GM19438 (cell line): ENCODE data around the gene ST6GAL2.

Experiments
- ATAC-seq: cut with Tn5 transposase; IDR thresholded peaks from one replicate; pipeline ENCODE4 v1.9.1; 2021; ENCODE audit warnings: low read depth; ENCODE audit not compliant: unreplicated experiment

The ST6GAL2 gene

DNA sequence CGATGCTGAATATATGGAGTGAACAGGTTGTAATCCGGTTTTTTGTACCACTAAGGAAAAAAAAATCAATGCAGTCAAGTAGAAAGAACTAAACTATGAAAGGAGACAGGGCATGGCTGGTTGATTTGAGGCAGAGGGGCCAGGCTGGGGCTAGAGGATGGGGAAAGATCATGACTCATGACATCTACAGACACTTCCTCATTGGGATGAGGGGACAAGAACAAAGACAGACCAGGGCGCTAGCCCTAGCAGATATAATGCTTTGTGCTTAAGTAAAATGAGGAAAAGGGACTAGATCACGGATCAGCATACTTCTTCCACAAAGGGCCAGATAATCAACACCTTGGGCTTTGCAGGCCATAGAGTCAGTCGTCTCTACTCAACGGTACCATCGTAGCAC, 55.8 kb downstream of the ST6GAL2 start:
- no peak for ATAC-seq

DNA sequence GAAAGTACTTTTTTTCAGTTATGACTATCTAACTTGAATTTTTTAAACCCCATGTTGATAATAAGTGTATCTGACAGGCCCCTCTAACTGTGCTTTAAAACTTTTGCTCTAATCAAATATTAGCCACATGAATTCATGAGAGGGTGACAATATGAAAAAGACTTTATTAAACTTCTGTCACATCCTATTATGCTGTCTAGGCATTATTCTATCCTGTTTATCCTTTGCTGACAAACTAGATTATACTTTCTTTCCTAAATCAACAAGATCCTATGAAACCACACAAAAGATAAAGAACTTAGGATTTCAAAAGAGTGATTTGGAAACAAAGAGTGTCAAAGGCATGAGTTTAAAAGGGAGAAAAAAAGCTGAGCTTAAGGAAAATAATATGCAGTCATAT, 57.8 kb downstream of the ST6GAL2 start:
- ATAC-seq, result no peak

DNA sequence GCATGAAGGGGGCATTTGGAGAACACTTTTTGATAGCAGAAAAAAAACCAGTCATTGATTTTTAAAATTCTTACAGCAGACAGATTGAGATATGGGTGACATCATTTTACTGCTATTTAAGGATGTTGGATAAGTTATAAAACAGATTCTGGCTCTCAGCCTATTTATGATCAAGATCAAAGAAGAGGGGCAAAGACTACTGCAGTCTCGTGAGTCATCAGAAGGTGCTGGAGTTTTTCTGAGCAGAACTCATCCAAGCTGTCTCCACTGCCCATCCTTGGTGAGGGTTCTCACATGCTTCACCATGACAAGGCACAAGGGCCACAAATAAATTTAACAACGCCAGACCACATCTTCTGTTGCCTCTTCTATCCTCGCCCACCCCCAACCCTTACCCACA, 58.8 kb downstream of the ST6GAL2 start:
- no peak for ATAC-seq

DNA sequence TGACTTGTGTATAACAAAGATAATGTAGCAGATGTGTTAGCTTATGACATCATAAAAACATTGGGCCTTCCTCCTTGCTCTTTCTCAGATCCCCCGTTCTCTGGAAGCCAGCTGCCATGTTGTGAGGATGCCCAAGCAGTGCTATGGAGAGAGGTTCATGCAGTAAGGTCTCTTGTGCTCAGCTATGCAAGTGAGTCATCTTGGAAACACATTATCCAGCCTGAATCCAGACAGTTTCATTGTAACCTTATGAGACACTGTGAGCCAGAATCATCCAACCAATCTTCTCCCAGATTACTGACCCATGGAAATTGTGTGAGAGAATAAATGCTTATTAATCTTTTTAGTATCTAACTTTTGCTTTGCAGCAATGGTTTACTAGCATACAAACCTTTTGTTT, 60.8 kb downstream of the ST6GAL2 start:
- no peak for ATAC-seq

DNA sequence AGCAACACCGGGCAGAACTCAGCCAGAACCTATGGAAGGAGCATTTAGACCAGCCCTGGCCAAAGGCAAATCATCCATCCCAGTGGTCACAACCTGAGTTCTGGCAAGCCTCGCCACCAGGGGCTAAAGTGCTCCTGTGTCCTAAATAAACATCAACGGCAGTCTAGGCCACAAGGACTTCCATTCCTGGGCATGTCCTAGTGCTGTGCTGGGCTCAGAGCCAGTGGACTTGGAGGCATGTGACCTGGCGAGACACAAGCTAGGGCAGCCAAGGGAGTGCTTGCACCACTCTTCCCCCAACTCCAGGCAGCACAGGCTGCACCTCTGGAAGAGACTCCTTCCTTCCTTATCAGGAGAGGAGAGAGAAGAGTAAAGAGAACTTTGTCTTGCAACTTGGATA, 69.0 kb downstream of the ST6GAL2 start:
- ATAC-seq, result no peak

DNA sequence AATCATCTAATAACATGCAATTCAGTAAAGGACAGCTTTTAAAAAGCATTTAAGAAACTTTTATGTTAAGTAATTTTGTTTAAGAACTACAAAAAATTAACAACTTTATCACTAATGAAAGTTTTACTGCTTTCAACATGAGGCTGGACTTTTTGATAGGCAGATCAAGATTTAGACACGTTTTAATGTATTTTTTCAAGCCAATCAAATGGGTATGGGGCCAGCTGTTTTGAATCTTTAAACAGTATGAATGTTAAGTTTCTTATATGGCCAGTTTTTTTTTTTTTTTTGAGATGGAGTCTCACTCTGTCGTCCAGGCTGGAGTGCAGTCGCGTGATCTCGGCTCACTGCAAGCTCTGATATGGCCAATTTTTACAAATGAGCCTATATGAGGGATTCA, 73.1 kb downstream of the ST6GAL2 start:
- no peak for ATAC-seq

DNA sequence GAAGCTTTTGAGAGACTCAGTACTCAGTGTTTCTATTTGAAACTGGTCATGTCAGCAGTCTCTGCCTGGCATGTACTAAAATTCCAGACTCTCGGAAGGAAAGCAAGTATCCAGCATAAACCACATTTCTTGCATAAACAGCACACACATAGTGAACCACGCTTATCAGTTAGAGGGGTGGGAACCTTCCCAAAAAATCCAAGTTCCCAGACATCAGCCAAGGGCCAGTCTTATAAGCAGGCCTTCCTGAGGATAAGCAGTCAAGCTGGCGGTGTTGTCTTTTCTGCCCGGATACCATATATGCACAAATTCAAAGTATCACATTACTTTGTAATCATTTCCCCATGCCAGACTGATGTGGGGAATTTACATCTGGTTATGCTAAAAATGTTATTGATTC, 73.6 kb downstream of the ST6GAL2 start:
- no peak for ATAC-seq

DNA sequence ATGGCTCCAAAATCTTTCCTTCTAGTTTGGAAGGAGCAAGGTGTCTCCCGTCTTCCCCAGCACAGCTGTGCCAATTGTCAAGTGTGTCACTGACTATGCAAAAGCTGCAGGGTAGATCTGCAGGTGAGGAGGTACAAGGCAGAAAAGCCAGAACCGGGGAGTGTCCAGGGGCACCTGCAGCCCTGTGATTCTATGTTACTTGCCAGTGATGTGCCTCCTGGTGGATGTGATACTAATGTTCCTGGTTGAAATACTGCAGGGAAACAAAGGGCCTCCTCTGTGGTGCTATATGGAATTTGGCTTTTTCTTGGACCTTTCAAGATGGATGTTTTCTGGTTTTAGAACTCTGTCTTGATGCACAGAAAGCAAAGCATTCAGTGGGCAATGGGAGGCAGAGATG, 80.3 kb downstream of the ST6GAL2 start:
- no peak for ATAC-seq

DNA sequence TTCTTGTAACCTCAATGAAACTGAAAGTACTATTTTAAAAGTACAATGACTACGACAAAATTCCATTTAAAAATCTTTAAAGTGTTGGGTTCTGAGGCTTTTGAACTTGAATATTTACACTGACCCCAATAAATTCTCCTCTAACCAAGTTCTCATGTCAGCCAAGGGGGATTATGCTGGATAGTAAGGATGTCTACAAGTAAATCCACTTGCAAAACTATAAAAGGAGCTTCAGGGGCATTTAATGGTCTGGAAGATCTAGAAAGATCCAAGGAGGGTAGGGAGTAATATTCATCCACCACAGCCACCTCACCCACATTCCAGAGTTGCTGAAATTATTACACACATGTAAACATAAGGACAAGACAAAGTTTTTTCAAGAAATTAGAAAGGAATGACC, 81.8 kb downstream of the ST6GAL2 start:
- no peak for ATAC-seq

DNA sequence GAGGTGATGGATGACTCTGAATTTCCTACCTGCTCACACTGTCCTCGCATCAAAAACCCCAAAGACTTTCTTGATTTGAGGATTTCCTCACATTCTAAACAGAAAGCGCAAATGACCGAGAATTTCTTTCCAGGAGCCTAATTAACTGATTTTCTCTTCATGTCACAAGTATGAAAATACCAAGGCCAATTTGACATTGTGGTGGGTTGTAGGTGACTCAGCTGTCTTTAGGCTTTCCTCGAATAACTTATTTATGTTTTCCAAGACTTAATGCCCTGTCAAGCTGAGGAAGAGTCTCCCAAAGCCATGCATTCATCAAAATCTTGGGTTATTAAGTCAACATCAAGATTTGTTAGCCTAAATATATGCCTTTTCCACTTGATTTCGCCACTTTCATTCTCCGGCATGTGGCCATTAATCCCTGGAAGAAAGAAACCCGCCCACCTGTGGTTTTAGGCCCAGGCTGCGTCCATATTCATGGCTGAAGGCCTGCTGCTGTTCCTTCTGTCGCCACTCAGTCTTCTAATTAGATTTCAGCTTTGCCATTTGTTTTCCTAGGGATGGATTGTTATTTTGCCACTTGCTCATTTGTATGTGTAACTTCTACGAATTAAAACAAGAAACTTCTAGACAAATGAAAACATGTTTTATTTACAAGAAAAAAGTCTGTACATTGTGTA, 84.9 kb downstream of the ST6GAL2 start:
- ATAC-seq, result no peak

DNA sequence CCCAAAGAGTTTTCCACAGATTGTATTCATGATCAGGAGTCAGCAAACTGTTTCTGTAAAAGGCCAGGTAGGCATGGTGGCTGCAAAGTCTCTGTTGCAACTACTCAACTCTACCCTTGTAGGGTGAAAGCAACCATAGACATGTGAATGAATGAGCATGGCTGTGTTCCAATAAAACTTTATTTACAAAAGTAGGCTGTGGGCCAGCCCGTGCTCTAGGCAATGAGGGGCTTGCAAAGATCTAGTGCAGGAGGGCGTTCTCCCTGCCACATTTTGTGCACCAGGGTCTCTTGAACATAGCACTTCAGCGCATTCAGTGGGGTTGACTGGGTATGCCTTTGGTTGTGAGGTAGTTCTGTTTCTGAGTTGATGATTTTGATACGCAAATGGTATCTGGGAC, 85.8 kb downstream of the ST6GAL2 start:
- ATAC-seq, result no peak

DNA sequence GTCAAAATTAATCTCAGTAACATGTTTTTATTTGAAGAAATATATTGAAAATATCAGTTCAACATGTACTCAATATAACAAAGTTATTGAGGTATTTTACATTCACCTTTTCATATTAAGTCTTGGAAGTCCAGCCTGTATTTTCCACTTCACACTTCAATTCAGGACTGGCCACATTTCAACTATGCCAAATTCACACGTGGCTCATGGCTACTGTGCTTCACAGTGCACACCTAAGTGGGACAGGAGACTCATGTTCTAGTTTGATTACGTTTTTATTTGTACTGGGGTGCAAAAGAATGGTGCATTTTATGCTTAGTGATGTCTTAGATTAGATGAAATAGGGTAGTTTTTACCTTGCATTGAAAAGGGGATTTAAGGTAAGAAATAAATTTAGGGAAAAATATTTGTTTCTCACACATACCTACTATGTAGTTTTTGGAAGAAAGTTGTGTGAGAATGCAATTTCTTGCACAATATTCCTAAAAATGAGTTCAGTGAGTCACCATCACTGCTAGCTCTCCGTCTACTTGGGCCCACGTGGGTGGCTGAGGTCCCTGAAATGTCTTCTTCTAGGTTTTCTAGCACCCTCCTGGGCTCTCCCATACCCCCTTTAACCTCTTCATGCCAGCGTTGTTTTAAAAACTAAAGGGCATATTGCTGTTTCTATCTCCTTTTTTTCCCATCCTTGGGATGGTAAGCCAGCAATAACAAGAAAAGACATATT, 87.0 kb downstream of the ST6GAL2 start:
- no peak for ATAC-seq

DNA sequence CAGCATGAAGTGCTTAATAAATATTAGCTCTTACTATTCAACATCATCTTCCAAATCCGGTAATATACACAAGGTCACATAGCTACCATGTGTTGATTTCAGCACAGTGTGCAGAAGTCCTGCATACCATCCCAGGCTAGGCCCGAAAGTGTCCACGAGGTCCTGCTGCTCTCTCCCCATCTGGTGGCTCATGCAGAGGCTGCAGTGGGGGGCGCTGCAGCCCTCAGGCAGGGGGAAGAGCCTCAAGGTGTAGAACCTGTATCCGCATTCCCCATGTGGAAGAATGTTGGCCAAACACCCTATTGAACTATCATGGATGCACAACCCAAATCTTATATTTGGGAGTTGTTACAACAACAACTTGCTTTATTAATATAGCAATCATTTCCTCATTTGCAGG, 88.5 kb downstream of the ST6GAL2 start:
- ATAC-seq, result no peak

DNA sequence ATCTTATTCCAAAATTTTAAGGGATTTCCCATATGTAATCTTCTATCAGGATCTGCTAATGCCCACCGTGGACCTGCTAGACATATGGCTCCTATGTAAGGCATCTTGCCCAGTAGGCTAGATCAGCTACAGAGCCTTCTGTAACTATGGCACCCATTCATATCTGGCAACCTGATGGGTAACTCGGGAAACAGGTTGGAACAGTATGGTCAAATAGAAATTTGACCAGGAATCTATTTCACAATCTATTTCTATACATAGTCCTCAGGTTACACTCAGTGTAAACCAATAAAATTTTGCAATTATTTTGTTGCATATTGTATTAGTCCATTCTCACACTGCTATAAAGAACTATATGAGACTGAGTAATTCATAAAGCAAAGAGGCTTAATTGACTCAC, 93.3 kb downstream of the ST6GAL2 start:
- ATAC-seq, result no peak

DNA sequence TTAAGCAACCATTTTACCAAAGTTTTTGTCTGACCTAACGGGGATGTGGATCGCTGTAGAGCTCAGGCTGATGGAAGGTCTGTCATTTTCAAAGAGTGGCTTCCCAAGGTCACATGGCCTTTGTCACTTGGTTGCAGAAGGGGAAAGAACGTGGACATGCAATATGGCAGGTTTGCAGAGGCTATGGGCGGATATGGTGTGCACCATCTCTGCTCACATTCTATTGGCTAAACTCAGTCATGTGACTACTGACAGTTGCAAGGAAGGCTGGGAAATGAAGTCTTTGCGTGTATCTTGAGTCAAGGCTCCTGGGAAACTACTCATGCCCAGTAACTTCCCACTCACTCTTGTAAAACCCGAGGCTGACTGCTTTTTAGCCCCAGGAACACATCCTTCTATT, 96.8 kb downstream of the ST6GAL2 start:
- ATAC-seq, result no peak

DNA sequence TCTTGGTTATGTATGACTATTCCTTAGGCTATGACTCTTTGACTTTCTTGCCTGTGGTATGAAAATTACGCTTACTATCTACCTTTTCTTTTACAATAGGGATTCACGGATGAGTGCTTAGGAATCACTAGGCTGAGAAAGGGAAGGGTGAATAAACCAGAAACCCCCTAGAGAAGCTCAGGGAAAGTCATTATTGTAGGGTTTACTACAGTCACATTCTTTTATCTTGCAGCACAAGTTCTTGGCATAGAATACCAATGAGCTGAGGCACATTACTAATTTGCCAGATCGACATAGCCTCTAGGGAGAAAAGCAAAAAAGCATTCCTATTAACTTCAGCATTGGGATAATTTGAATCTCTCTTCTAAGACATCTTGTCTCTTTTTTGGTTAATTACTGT, 103.3 kb downstream of the ST6GAL2 start:
- no peak for ATAC-seq

DNA sequence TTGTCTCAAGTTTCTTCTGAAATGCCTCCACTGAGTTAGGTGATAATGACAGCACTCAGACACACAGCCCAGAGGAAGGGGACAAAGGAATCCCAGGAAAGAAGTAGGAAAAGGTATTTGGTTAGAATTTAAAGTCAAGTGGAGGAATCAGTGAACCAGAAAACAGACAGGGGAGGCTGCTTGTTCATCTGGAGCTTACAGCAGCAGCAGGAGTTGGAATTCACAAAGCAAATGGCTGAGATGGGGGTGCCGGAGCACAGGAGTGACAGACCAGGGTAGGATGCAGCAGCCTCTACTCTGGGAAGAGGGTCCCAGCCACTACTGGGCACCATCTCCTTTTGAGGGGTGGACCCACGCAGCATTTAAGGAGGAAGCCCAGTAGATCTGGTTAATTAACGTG, 104.8 kb downstream of the ST6GAL2 start:
- ATAC-seq, result no peak

DNA sequence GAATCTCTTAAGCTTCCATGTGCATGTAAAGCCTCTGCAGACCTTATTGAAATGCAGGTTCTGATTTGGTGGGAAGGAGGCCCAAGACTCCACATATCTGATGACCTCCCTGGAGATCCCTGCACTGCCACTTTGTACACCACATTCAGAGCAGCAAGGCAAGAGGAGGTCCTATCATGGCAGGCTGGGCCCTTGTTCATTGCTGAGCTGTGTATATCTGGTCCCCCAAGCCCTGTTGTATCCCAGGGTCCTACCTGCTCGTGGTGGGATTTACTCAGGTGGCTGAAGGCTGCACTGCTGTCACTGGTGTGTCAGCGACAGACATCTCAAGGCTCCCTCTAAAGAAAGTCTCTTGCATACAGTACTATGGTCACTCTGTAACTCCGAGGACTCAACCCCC, 114.2 kb downstream of the ST6GAL2 start:
- ATAC-seq, result no peak

DNA sequence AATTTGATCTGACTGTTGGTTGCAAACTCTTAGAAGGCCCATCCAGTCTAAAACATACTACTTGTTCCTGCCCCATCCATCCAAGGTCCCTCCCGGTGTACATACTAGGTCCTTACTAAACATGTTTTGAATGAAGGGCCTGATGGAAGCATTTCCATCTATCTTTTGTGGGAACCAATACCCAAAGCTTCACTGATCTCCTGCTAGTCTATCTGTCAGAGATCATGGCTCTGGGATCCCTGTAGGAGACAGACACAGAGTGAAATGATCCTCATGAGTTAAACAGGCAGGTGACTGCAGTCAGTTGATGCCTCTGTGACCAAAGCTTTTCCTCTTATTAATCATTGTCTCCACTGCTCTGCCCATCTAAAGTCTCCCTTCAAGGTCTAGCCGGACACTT, 115.0 kb downstream of the ST6GAL2 start:
- ATAC-seq, result no peak

DNA sequence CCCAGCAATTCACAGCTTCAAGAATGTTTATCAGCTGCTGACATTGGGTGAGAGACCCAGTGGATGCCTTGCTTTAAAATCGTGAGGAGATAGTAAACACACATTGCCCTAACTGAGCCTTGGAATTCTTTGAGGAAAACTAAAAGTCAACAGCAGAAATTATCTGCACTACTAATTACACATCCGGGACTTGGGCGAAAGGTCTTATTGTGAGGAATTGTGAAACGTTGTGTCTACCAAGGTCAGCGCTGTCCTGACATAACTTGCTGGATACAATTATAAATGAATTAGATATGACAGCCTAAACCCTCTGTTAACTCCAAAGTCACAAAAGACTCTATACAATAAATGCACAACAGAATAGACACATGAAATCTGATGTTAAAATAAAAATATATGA, 121.4 kb downstream of the ST6GAL2 start:
- ATAC-seq, result no peak

DNA sequence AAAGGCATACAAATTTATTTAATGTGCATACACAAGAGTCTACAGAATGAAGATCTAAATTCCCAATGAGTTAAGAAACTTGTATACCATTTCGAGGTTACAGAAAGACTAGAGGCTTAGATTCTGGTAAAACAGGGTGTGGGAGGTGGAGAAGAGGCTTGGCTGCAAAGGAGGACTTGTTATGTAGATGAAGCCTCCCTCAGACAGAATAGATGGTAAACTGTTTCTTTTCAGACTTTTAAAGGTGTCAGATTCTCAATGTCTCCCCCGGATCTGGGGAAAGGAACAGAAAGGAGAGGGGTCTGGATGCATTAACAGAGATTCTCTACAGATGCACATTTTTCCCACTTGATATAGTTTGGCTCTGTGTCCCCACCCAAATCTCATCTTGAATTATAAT, 126.0 kb downstream of the ST6GAL2 start:
- ATAC-seq, result no peak

DNA sequence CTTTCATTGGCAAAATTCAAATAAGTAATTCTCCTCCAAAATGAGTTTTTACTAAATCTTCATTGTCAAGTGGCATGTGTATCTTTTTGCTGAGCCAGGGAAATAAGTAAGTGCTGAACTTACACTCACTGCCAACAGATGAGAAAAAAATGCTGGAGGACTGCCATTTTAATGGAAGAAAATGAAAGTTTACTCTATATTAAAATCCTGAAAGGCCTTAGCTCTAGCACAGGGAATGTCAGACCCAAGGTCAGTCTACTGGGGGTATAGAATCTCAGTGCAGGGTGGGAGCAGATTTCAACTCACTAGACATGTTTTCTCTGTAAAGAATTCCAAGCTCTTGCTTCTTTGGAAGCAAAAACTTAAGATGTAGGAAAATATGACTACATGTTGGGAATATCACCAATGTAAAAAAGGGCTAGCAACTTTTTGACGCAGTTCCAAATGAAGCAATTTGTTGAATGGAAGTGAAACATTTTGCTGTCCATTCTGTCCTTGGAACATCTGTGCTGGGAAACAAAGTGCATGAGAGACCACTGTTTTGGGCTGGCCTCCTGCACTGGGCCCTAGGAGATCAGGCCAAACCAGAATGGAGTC, 127.0 kb downstream of the ST6GAL2 start:
- no peak for ATAC-seq
